ENCODE data around the gene TRPV6.

The TRPV6 gene

GRCh38 chr7:142908290-142908689 lies 22.7 kb upstream of the TRPV6 start:
- no peak for DNase-seq (ENCODE audit: low read depth in 2 of 2)

- DNase-seq (ENCODE audit: low read depth in 2 of 2), result no peak
Measured at GRCh38 chr7:142906643-142907042, 21.1 kb upstream of the TRPV6 start.

GRCh38 chr7:142905759-142906158 lies 20.2 kb upstream of the TRPV6 start:
- no peak for DNase-seq (ENCODE audit: low read depth in 2 of 2)

- no peak for DNase-seq (ENCODE audit: low read depth in 2 of 2)
Measured at GRCh38 chr7:142904128-142904527, 18.6 kb upstream of the TRPV6 start.

GRCh38 chr7:142901426-142902259 lies 16.1 kb upstream of the TRPV6 start:
- no peak for DNase-seq (ENCODE audit: low read depth in 2 of 2)

- DNase-seq (ENCODE audit: low read depth in 2 of 2), result no peak
Measured at GRCh38 chr7:142899661-142900060, 14.1 kb upstream of the TRPV6 start.

- DNase-seq (ENCODE audit: low read depth in 2 of 2), result no peak
Measured at GRCh38 chr7:142898377-142899170, 13.0 kb upstream of the TRPV6 start.

- DNase-seq (ENCODE audit: low read depth in 2 of 2), result no peak
Measured at GRCh38 chr7:142897691-142898090, 12.1 kb upstream of the TRPV6 start.

GRCh38 chr7:142896741-142897379 lies 11.3 kb upstream of the TRPV6 start:
- DNase-seq (ENCODE audit: low read depth in 2 of 2), result no peak

- no peak for DNase-seq (ENCODE audit: low read depth in 2 of 2)
Measured at GRCh38 chr7:142896151-142896550, 10.6 kb upstream of the TRPV6 start.

GRCh38 chr7:142894985-142895593 lies 9.5 kb upstream of the TRPV6 start:
- no peak for DNase-seq (ENCODE audit: low read depth in 2 of 2)

- no peak for DNase-seq (ENCODE audit: low read depth in 2 of 2)
Measured at GRCh38 chr7:142894112-142894984, 8.8 kb upstream of the TRPV6 start.

GRCh38 chr7:142892951-142893350 lies 7.4 kb upstream of the TRPV6 start:
- DNase-seq (ENCODE audit: low read depth in 2 of 2), result no peak

- DNase-seq (ENCODE audit: low read depth in 2 of 2), result no peak
Measured at GRCh38 chr7:142891490-142892082, 6.0 kb upstream of the TRPV6 start.

- no peak for DNase-seq (ENCODE audit: low read depth in 2 of 2)
Measured at GRCh38 chr7:142890874-142891485, 5.4 kb upstream of the TRPV6 start.

- DNase-seq (ENCODE audit: low read depth in 2 of 2), result no peak
Measured at GRCh38 chr7:142889816-142890215, 4.3 kb upstream of the TRPV6 start.

GRCh38 chr7:142887282-142888015 lies 1.9 kb upstream of the TRPV6 start:
- no peak for DNase-seq (ENCODE audit: low read depth in 2 of 2)

- no peak for DNase-seq (ENCODE audit: low read depth in 2 of 2)
Measured at GRCh38 chr7:142886866-142887265, 1.3 kb upstream of the TRPV6 start.

- DNase-seq (ENCODE audit: low read depth in 2 of 2), result no peak
Measured at GRCh38 chr7:142884286-142884640, 1.3 kb downstream of the TRPV6 start.
